ENCODE measurements around the gene WRAP73. TPM values are rescaled to one million over a fixed set of nuclear protein-coding genes. Genes with fewer than 3 reads are reported as not detected.

Gene WRAP73
- total RNA-seq, 1 donor from 2014 or later, result 15.5 TPM

GRCh38 chr1:3634059-3634800 lies 15.7 kb downstream of the WRAP73 start:
- no peak overlapping the region for H3K4me3 Mint-ChIP-seq (ENCODE audit: unreplicated experiment)
- H3K27ac Mint-ChIP-seq (ENCODE audit: unreplicated experiment), result no peak overlapping the region
- H3K4me1 Mint-ChIP-seq (ENCODE audit: low read depth), result no peaks in the 10 kb centered on the region
- no peaks in the 10 kb centered on the region for H3K9me3 Mint-ChIP-seq (ENCODE audit: low read depth)
- DNase-seq (ENCODE audit: low spot score), result peak; percentile 75
- no peaks in the 10 kb centered on the region for H3K27me3 Mint-ChIP-seq (ENCODE audit: low read depth)
- peaks cover 28% of the 10 kb centered on the region for H3K36me3 Mint-ChIP-seq (ENCODE audit: low read depth)
- TF ChIP-seq, protein P1, sequence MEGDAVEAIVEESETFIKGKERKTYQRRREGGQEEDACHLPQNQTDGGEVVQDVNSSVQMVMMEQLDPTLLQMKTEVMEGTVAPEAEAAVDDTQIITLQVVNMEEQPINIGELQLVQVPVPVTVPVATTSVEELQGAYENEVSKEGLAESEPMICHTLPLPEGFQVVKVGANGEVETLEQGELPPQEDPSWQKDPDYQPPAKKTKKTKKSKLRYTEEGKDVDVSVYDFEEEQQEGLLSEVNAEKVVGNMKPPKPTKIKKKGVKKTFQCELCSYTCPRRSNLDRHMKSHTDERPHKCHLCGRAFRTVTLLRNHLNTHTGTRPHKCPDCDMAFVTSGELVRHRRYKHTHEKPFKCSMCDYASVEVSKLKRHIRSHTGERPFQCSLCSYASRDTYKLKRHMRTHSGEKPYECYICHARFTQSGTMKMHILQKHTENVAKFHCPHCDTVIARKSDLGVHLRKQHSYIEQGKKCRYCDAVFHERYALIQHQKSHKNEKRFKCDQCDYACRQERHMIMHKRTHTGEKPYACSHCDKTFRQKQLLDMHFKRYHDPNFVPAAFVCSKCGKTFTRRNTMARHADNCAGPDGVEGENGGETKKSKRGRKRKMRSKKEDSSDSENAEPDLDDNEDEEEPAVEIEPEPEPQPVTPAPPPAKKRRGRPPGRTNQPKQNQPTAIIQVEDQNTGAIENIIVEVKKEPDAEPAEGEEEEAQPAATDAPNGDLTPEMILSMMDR (IDR thresholded peaks at IDR 0.05), result no peak

GRCh38 chr1:3633344-3634058 lies 16.4 kb downstream of the WRAP73 start:
- H3K36me3 Mint-ChIP-seq (ENCODE audit: low read depth), result peaks cover 31% of the 10 kb centered on the region
- H3K27ac Mint-ChIP-seq (ENCODE audit: unreplicated experiment), result no peak overlapping the region
- no peaks in the 10 kb centered on the region for H3K9me3 Mint-ChIP-seq (ENCODE audit: low read depth)
- H3K27me3 Mint-ChIP-seq (ENCODE audit: low read depth), result no peaks in the 10 kb centered on the region
- TF ChIP-seq, protein P1 (IDR thresholded peaks at IDR 0.05), result no peak
- H3K4me3 Mint-ChIP-seq (ENCODE audit: unreplicated experiment), result no peak overlapping the region
- H3K4me1 Mint-ChIP-seq (ENCODE audit: low read depth), result no peaks in the 10 kb centered on the region
- peak; percentile 93 for DNase-seq (ENCODE audit: low spot score)

DNA sequence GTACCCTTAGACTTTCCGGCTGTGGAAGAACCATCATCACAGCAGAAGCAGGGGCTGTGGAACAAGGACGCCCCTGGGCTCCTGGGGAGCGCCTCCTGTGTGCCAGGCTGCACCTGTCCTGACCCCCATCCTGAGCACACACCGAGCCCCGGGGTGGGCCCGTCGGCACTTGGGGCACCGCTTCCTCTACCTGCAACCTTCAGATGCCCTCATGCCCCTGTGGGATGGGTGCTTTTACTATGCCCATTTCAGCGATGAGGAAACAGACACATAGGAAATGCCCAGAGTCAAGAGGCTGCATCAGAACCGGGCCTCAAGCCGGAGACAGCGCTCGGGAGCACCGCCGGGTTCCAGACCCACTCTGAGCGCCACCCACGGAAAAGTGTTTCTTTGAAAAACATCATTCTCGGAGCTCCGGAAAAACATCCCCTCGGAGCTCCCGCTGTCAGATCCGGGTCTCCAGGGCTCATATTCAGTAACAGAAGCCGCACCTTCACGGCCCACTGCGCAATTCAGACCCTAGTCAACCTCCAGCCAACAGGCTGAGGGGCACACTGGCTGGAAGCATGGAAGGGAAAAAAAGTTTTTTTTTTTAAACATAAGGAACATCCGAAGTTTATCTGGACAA lies 17.1 kb downstream of the WRAP73 start:
- no peak overlapping the region for H3K4me3 Mint-ChIP-seq (ENCODE audit: unreplicated experiment)
- H3K36me3 Mint-ChIP-seq (ENCODE audit: low read depth), result peaks cover 27% of the 10 kb centered on the region
- no peaks in the 10 kb centered on the region for H3K9me3 Mint-ChIP-seq (ENCODE audit: low read depth)
- no peak overlapping the region for H3K27ac Mint-ChIP-seq (ENCODE audit: unreplicated experiment)
- H3K4me1 Mint-ChIP-seq (ENCODE audit: low read depth), result no peaks in the 10 kb centered on the region
- peak; percentile 72 for DNase-seq (ENCODE audit: low spot score)
- TF ChIP-seq, protein P1 (IDR thresholded peaks at IDR 0.05), result no peak
- no peaks in the 10 kb centered on the region for H3K27me3 Mint-ChIP-seq (ENCODE audit: low read depth)

- Mint-ChIP-seq H3K27ac (ENCODE audit: unreplicated experiment) (no peak overlapping the region), H3K4me3 (ENCODE audit: unreplicated experiment) (no peak overlapping the region), H3K9me3 (ENCODE audit: low read depth) (no peaks in the 10 kb centered on the region)
These were observed 17.6 kb downstream of the WRAP73 start for GRCh38 chr1:3632298-3632697.

More at GRCh38 chr1:3632298-3632697, 17.6 kb downstream of the WRAP73 start:
- Mint-ChIP-seq H3K4me1 (ENCODE audit: low read depth) (no peaks in the 10 kb centered on the region), H3K27me3 (ENCODE audit: low read depth) (no peaks in the 10 kb centered on the region), H3K36me3 (ENCODE audit: low read depth) (peaks cover 27% of the 10 kb centered on the region)
- peak; percentile 88 for DNase-seq (ENCODE audit: low spot score)
- TF ChIP-seq, protein P1 (IDR thresholded peaks at IDR 0.05), result no peak
